Activated T-helper 9 cell treated with anti-CD3 and anti-CD28 coated beads, Interleukin-2, amount 50 U/mL, for 16 hours (primary cell): ENCODE results near the gene ZNF205.
"Not testable (repeated sequence)": the region's sequence is repeated elsewhere in the genome, so short reads cannot be mapped to it uniquely, and the experiment has no call there.

Source experiments
- DNase-seq: peaks from one replicate; pipeline ENCODE4 v3.0.0-alpha.2; 2020; ENCODE audit warnings: low read depth

Gene ZNF205

DNA sequence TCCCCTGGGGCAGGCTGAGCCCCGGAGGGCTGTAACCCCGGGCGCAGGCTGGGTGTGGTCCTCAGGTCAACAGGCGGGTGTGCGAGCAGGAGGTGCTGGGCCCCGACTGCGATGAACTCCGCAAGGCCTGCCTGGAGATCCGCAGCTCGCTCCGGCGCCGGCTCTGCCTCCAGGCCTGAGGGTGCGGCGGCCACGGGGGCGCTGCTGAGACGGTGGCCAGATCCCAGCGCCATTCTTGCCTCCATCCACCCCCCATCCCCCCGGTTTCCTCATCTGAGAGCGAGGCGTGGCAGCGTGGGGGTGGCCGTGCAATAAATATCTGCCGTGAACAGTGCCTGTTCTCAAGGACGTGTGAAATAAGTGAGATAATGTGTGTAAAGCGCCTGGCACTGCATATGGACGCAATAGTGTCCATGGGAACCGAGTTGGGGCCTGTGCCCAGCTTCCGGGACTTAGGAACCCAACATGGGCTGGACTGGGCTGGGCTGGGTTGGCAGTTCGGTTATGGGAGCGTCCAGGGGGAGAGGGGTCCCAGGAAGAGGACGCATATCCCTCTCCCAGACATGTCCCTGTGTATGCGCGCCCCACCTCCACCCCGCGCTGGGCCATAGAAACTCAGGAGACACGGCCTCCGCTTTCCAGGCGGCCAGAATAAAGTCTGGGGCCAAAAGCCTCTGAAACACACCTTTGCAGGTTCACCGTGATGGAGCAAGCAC, 37.4 kb downstream of the ZNF205 start:
- DNase-seq = no peak

DNA sequence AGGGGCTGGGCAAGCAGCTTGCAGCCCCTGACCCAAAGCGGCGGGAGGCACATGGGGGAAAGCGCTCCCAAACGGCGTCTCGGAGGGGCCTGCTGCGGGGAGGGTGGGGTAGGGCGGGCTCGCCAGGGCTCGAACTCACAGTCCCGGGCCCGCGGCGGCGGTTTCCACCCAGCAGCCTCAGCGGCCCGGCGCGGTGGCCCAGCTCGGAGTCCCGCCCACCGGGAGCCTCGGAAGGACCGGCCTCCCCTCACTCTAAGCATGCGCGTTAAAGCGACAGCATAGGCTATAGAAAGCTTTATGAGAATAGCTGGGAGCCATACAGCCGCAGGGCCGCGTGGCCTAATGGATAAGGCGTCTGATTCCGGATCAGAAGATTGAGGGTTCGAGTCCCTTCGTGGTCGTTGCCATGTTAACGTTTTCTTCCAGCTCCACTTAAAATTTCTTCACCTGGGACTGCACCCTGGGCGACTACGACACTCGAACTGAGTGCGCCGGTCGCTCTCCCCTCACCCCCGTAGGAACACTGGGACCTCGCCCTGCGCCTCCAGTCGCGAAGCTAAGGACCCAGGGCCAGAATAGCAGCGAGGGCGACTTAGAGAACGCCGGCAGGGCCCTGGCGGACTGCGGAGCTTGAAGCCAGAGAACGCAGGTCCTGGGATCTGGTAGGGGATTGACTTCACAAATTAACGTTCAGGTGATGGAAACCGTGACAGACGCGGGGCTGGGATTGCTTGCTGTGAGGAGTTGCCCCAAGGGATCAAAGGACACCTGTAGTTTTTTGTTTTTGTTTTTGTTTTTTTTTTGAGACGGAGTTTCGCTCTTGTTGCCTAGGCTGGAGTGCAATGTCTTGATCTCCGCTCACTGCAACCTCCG, 38.2 kb downstream of the ZNF205 start:
- peak; percentile 96 for DNase-seq

DNA sequence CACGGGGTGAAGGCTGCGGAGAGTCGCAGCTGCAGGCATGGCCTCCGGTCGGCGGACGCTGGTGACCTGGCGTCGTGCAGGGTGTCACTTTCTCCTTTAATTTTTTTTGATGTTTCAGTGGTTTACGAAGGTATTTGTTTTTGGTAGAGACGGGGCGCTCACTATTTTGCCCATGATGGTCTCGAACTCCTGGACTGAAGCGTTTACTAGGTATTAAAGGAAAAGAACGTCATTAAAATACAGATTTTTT, 39.6 kb downstream of the ZNF205 start:
- DNase-seq = no peak

DNA sequence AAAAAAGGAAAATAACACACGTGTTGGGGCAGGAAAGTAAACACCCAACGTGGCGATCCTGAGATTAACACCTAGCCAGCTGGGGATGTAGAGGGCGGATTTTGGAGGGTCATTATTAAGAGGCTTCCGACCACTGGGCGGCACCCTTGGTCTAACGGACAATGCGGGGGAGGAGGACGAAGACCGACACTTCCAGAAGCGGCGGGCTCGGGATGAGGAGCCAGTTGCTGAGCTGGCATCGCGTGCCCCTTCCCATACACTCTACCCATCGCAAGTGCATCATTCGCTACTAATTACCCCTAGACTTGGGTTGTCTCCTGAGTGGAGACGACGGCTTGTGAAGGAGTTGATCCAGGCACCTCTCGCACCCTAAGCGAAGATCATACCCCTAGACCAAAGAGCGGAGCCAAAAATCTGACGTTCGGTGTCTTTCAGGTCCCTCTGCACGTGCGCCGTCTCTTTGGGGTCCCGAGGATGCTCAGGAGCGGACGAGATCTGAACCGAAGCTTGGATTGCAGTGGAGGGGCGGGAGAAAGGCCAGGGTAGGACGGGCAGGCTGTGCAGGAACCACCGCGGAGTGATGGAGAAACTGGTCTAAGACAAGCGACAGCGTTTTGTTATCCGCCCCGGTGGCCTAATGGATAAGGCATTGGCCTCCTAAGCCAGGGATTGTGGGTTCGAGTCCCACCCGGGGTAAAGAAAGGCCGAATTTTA, 40.0 kb downstream of the ZNF205 start:
- DNase-seq = peak; percentile 70

DNA sequence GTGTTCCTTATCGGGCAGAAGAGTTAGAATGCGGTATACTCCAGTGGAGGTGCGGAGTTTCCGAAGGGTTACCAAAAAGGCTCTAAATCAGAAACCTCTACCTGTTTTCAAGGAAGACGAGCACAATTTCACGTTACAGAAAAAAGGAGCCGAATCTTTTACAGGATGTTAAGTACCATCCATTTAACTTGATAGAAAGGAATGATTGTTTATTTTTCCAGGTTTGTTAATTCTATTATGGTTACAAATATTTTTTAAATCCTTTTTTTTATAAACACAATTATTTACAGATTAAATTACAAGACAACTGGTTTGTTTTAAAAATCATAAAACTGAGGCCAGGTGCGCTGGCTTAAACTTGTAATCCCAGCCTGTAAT, 40.6 kb downstream of the ZNF205 start:
- DNase-seq = no peak

DNA sequence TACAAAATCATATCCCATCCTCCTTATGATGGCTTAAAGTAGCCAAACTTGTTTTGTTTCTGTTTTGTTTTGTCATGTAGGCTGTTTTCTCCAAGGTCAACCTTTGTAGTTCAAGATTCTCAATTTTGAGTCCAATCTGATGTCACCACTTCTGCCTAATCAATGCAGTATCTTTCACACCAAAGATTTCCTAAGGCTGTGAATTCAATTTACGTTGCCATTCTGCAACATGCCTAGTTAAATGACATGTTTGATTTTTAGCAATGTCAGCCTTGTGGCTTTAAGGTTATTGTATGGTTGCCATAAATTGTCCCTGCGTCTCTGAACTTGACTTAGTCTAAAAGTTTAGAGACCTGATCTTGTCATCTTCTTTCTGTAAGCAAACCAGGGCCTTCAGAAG, 42.8 kb downstream of the ZNF205 start:
- DNase-seq = no peak

DNA sequence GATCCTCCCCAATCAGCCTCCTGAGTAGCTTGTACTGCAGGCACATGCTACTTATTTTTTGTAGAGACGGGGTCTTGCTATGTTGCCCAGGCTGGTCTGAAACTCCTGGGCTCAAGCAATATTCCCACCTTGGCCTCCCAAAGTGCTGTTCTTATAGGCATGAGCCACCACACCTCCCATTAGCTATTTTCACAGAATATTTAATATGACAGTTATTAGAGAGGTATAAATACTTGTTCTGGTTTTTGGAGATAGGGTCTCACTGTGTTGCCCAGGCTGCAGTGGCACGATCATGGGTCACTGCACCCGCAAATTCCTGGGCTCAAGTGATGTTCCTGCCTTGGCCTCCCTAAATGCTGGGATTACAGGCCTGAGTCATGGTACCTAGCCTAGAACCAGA, 43.6 kb downstream of the ZNF205 start:
- DNase-seq = no peak

DNA sequence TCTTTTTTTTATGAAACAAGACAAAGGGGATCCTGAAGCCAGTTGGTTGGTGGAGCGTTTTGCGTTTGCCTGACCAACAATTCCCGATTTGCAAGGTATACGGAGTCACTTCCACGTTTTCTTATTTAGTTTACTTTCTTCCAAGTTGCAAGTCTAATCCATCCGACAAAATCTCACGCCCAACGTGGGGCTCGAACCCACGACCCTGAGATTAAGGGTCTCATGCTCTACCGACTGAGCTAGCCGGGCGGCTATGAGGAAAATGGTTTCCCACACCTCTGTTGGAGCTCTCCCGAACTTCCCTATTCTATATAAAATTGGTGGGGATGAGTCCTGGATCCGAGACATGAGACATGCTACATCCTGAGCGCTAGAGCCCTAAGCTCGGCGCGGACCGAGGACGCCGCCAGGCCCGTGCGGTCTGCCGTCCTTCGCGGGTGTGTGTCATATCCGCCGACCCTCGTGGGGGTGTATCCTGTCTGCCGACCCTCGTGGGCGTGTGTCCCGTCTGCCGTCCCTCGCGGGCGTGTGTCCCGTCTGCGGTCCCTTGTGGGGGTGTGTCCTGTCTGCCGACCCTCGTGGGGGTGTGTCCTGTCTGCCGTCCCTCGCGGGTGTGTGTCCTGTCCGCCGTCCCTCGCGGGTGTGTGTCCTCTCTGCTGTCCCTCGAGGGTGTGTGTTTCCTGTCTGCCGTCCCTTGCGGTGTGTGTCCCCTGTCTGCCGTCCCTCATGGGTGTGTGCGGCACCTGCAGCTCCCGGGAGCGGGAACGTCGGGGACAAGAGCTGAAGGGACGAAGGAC, 45.0 kb downstream of the ZNF205 start:
- peak; percentile 33 for DNase-seq

DNA sequence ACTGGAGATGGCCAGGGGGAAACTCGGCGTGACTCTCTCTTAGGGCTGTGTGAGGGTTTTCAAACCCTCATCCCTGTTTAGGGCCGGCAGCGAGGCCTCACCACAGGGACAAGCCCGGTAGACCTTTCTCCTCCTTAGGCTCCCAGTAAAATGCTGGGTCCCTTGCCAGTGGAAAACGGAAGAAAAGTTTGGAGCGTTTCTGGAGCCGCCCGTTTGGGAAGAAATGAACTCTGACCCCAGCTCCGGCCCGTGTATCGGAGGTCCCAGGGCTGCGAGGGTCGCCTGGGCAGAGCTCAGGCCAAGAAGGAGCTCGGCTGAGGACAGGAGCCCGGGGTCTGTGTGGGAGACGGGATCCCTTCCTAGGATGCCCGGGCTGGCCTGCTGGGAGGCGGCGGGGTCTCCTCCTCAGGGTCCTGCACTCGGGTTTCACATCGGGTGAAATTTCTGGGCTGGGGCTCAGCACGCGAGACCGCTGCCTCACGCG, 45.7 kb downstream of the ZNF205 start:
- DNase-seq = no peak

DNA sequence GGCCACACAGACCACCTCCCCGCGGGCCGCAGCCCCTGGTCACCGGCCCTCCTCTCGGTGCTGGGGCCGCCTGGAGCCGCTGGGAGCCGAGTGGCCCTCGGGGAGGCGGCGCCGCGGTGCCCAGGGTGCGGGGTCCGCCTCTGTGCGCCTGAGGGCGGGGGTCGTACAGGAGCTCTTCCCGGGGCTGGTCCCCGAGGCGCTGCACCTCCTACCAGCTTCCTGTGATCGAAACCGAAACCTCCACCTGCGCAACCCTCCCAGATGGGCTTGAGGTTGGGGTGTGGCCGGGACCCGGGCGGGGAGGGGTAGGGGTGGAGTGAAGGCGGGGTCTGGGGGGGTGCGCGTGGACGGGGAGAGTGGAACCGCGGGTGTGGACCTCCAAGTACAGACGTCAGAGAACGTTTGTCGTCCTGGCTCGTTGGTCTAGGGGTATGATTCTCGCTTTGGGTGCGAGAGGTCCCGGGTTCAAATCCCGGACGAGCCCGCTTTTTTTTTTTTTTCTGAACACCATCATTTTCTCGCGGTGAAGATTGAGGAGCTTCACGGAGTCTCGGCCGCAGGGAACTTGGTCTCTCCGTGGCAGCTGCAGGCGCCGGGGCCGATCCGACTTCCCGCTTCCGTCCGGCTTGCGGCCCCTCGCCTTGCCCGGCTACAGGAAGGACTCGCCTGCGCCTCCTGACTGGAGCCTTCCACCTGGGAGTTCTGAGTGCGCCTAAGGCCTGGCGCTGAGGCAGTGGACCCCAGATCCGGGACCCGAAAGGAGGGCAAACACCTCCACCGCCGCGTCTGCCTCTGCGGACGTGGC, 46.3 kb downstream of the ZNF205 start:
- peak; percentile 86 for DNase-seq

DNA sequence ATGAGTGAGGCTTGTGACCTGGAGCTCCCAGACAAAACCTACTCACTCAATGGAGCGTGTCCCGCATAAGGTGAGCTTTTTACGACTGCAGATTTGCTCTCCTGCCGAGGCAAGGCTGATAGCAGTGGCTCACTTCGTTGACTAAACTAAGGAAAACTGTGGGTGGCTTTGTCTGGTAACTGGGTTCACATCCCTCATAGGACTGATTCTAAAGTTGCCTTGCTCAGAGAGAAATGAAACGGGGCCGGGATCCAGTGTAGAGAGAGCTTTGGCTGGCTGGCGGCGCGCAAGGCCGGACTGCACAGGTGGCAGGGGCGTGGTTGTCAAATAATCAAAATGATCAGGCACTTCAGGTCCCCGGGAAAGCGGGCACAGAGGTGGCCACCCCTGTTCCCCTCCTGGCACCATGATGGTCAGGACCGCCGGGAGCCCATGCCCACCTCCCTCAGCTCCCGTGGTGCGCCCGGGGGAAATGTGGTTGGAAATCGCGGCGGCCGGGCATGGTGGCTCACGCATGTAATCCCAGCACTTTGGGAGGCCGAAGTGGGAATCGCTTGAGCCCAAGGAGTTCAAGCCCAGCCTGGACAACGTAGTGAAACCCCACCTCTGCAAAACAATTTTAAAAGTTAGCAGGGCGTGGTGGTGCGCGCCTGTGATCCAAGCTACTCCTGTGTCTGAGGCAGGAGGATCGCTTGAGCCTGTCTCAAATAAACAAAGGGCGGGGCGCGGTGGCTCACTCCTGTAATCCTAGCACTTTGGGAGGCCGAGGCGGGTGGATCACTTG, 49.0 kb downstream of the ZNF205 start:
- DNase-seq = no peak

DNA sequence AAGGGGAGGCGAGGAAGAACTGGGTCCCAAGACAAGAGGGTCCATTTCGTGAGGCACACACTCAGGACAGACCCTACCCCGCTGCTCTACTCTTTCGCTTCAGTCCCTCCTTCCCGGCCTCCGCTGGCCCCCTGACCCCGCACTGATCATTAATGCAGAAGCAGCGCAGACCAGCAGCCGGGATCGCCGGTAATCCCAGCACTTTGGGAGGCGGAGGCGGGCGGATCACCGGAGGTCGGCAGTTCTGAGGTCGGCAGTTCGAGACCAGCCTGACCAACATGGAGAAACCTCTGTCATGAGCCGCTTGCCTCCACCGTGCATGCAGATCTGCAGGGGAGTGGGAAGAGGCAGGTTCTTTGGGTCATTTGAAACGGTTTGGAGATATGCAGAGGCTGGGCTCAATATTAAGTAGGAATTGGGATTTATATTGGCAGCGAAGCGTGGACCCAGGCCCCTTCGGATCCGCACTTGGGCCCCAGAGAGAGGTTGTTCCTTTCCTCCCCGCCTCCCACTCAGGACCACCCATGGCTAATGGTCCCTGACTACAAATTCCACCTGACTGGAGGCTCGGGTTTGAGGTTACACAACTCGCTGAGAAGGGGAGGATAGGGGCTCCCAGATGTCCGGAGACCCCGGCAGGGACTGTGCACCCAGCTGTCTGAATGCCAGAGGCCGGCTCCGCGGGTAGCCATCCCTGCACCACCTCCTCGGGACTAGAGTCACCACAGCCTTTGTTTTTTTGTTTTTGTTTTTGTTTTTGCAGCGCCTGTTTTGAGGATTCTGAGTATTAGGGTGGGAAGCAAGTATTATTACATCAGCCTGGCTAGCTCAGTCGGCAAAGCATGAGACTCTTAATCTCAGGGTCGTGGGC, 52.0 kb downstream of the ZNF205 start:
- no peak for DNase-seq

DNA sequence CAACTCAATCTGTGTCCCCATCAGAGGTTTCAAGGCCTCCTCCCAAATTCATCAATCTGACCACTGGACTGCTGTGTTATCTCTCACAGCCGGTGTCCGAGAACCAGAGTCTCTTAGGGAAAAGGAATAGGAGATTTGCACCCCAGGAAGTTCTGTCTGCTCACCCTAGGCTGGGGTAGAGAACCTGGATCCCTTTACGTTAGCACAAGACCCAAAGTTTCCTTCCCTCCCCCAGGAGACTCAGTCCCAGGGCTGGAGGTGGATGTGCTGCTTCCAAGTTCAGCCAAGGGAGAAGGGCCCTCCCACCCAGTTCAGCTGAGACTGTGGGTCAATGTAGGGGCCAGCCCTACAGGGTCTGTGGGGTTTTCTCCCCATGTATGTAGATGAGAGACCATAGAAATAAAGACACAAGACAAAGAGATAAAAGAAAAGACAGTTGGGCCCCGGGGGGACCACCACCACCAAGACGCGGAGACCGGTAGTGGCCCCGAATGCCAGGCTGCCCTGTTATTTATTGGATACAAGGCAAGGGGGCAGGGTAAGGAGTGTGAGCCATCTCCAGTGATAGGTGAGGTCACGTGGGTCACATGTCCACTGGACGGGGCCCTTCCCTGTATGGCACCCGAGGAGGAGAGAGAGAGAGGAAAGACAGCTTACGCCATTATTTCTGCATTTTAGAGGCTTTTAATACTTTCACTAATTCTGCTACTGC, 52.9 kb downstream of the ZNF205 start:
- no peak for DNase-seq

DNA sequence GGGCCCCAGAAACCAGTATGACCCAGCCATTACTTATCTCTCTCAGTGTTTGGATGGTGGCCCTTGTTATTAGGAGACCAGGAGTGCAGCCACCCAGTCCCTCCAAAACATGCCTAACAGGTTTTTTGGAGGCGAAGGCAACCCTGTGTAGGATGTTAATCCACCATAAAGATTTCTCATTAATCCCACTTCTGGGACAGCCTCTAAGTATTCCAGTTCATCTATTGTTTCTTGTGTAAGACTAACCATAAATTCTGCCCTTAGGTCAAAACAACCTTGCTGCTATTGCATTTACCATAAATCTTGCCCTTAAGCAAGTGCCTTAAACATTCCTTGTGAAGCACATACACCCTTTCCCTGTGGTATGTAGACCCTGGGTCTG, 54.1 kb downstream of the ZNF205 start:
- no peak for DNase-seq

DNA sequence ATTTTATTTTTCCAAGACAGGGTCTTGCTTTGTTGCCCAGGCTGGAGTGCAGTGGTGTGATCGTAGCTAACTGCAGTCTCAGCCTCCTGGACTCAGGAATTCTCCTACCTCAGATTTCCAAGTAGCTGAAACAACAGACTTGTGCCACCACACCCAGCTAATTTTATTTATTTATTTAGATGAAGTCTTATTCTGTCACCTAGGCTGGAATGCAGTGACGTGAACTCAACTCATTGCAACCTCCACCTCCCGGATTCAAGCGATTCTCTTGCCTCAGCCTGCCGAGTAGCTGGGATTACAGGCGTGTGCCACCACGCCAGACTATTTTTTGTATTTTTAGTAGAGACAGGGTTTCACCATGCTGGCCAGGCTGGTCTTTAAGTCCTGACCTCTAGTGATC, 56.3 kb downstream of the ZNF205 start:
- DNase-seq = not testable (repeated sequence)
